Duodenal mucosa (tissue), 2 donors: ENCODE results near the gene HMG20A.

Source experiments
- H3K27ac ChIP-seq: one replicate; pipeline ENCODE4 v1.7.0; 2013; ENCODE audit warnings: low read depth, low read length
- H3K27me3 ChIP-seq, 2 donors: one replicate each; pipeline ENCODE4 v1.7.0; 2013; ENCODE audit warnings: low read length in 2 of 2, control low read depth in 1 of 2; ENCODE audit not compliant: insufficient read depth in 2 of 2, control insufficient read depth in 1 of 2
- H3K36me3 ChIP-seq, 2 donors: one replicate each; pipeline ENCODE4 v1.7.0; 2013; ENCODE audit warnings: low read length in 2 of 2, control low read depth in 1 of 2; ENCODE audit not compliant: insufficient read depth in 2 of 2, control insufficient read depth in 1 of 2
- H3K4me1 ChIP-seq, 2 donors: one replicate each; pipeline ENCODE4 v1.7.0; 2013; ENCODE audit warnings: low read length in 2 of 2, control low read depth in 1 of 2; ENCODE audit not compliant: insufficient read depth in 2 of 2, control insufficient read depth in 1 of 2
- H3K4me3 ChIP-seq, 2 donors: one replicate each; pipeline ENCODE4 v1.7.0; 2013; ENCODE audit warnings: low read length in 2 of 2, low read depth in 1 of 2
- H3K9ac ChIP-seq, 2 donors: one replicate each; pipeline ENCODE4 v1.7.0; 2013; ENCODE audit warnings: low read length in 2 of 2, low read depth in 1 of 2
- H3K9me3 ChIP-seq, 2 donors: one replicate each; pipeline ENCODE4 v1.7.0; 2013; ENCODE audit warnings: low read length in 2 of 2, control low read depth in 1 of 2; ENCODE audit not compliant: control insufficient read depth in 1 of 2

The HMG20A gene

DNA sequence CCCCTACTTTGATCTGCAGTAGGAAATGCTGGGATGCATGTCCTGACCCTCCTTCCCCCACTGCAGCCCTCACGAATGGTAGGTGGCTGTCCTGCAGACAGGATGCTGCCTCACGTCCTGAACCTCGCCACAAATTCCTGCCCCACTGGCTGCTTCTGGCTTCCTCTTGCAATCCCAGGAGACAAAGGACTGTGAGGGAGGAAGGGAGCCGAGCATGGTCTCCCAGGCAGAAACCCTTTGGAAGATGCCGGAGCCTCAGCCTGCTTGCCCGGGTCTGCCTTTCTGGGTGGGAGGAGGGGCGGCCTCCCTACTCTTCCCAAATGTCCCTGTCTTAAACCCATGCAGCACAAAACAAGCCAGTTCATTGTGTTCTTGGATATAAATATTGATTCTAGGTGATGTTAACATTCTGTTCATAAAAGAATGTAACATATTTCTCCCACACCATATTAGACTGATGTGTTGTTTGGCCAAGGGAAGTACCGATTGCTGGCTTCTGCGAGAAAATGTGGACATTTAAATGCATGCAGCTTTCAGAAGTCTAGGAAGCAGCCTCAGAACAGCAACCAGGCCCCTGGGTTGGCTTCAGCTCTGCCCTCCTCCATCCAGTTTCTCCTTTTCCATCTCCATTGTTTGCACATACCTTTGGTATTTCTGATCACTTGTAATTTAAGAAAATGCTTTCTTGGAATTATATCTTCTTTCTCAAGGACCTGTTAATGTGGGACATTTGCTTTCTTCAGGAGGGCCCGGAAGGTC, 75.3 kb downstream of the HMG20A start:
- no peak overlapping the region for H3K9ac ChIP-seq
- H3K4me3 ChIP-seq, result no peak overlapping the region
- H3K27ac ChIP-seq, result no peak overlapping the region
- peaks cover 7 to 17% of the 10 kb centered on the region in 2 donors for H3K4me1 ChIP-seq
- H3K36me3 ChIP-seq, result no peaks in the 10 kb centered on the region
- no peaks in the 10 kb centered on the region for H3K9me3 ChIP-seq
- no peaks in the 10 kb centered on the region for H3K27me3 ChIP-seq

DNA sequence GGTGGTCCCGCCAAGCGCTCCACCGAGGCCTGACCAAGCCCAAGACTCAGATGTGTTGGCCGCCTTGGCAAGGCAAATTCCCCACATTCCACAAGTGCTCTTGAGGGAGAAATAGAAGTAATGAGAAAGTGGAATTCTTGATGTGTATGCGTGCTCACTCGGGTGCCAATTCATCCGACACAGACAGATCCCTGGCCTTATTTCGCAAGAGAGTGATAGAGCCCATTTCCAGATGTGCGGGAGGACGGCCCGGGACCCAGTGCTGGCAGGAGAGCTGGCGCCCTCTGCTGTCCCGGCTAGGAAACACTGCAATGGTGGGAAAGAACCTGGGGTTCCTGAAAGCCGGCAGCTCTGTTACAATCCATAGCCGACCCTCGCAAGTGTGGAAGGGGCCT, 76.0 kb downstream of the HMG20A start:
- Histone ChIP-seq H3K27ac (peak overlapping the region; percentile 27), H3K9ac (no peak overlapping the region), H3K9me3 (no peaks in the 10 kb centered on the region), H3K4me1 (peaks cover 7 to 17% of the 10 kb centered on the region in 2 donors), H3K36me3 (no peaks in the 10 kb centered on the region), H3K27me3 (no peaks in the 10 kb centered on the region), H3K4me3 (no peak overlapping the region)

DNA sequence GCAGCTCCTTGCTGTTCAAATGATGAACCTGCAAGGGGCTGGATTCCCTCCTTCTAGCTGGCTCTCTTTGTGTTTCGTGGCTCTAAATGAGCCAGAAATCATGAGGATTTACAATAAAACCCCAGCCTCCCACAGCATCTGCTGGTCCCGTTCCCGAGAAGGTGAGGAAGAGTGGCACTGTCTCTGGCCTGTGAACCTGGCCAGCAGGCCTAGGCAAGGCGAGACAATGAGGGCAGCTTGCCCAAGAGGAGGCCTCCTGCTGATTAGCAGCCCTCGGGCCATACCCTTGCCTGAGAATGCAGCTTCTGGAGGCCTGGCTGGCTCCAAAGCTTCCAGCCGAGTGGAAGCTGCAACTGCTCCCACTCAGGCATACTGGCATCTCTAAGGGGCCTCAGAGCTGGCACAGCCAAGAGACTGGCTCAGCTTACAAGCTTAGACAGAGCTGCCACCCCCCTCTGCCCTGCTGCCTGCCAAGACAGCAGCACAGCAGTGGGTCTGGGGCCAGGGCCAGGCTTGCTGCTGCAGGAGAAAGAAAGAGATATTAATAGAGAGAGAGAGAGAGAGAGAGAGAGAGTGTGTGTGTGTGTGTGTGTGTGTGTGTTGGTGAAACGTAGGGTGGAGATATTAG, 76.5 kb downstream of the HMG20A start:
- Histone ChIP-seq H3K27ac (peak overlapping the region; percentile 27), H3K4me1 (peaks cover 7 to 17% of the 10 kb centered on the region in 2 donors)

DNA sequence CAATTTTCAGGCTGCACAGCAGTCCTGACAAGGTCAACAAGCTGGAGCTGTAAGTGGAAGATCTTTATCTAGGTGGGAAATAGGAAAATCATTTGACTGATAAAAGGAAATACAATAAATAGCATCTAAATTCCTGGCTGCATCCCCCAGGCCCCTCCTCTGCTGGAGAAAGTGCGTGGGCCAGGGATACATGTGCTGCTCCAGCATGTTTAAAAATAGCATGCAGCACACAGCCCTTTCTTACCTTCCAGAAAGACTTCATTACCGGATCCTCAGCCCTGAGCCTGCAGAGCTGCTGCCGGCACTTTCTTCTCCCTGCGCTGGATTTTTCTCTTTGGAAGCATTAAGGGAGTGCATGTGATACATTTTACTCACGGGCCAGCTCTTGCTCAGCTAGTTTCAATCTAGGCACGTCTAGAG, 77.3 kb downstream of the HMG20A start:
- Histone ChIP-seq H3K4me3 (no peak overlapping the region), H3K27me3 (no peaks in the 10 kb centered on the region), H3K36me3 (no peaks in the 10 kb centered on the region), H3K4me1 (peaks cover 7 to 17% of the 10 kb centered on the region in 2 donors), H3K9ac (no peak overlapping the region), H3K9me3 (no peaks in the 10 kb centered on the region), H3K27ac (no peak overlapping the region)

More for the DNA sequence above, 76.5 kb downstream of the HMG20A start:
- Histone ChIP-seq H3K9me3 (no peaks in the 10 kb centered on the region), H3K27me3 (no peaks in the 10 kb centered on the region), H3K36me3 (no peaks in the 10 kb centered on the region), H3K9ac (no peak overlapping the region), H3K4me3 (peak overlapping the region in 1 of 2 donors; percentile 19)

DNA sequence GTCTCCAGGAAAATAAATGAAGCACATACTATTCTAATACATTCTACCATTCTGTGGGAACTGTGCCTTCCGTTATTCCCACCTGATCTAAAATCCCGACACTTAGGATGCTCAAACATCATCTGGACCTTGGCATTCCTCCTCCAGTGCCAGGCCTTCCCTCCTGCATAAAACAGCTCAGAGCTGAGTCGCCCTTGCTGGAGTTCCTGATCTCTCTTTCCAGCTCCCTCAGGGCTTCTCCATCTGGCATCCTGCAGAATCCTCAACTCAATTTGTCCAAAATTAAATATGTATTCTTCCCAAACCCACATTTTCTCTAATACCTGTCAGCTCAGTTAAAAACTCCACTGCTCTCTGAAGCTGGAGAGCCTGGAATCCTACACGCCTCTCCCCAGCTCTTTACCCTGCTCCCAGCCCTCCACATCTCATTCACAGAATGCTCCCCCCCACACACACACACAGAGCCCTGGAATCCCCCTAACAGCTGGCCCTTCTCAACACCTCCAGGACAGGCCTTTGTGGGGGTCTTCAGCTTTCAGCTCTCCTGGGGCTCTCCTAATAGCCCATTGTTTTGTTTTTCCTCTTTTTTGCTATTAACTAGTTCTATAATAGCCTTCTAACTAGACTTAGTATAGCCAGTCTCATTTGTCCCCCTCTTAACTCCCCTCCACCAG, 78.5 kb downstream of the HMG20A start:
- no peaks in the 10 kb centered on the region for H3K27me3 ChIP-seq
- H3K36me3 ChIP-seq, result no peaks in the 10 kb centered on the region
- H3K4me3 ChIP-seq, result no peak overlapping the region
- H3K9me3 ChIP-seq, result no peaks in the 10 kb centered on the region
- H3K4me1 ChIP-seq, result peaks cover 7 to 24% of the 10 kb centered on the region in 2 donors
- no peak overlapping the region for H3K9ac ChIP-seq
- no peak overlapping the region for H3K27ac ChIP-seq

DNA sequence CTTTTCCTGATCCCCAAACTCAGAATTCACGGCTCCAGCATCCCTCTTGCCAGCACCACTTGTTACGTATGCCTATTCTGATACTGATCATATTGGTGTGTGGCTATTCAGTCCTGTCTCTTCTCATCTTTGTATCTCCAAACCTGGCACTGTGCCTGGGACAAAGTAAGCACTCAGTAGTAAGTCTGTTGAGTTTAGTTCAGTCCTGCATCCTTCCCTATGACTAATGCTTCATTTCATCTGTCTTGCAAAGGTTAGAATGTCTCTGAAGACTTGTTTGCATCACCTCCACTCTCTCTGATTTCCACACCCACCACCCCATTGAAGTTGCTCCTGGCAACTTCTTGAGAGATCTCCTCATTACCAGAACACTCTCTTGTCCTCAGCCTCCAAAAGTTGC, 80.3 kb downstream of the HMG20A start:
- Histone ChIP-seq H3K36me3 (no peaks in the 10 kb centered on the region), H3K9me3 (no peaks in the 10 kb centered on the region), H3K27me3 (no peaks in the 10 kb centered on the region), H3K4me1 (peaks cover 21 to 28% of the 10 kb centered on the region in 2 donors), H3K27ac (no peak overlapping the region), H3K4me3 (no peak overlapping the region), H3K9ac (no peak overlapping the region)

DNA sequence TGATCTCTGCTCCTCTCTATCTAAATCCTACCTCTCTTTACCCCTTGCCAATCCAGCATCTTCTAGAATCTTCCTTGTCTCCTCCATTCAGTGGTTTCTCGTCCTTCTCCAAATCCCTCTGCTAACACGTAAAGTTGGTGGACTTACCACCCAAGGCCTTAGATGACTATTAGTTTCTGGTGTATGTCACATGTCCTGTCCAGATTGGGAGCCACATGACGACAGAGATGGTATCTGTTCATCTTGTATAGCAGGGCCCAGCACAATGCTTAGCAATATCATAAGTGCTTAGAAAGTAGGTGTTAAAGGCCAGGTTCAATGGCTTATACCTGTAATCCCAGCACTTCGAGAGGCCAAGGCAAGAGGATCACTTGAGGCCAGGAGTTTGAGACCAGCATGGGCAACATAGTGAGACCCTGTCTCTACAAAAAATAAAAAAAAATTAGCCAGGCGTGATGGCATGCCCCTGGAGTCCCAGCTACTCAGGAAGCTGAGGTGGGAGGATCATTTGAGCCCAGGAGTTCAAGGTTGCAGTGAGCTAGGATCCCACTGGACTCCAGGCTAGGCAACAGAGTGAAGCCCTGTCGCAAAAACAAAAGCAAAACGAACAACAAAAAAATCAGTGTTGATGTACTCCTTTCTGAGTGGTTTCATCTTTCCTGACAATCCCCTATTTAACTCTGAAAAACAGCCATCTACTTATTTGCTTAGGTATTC, 81.8 kb downstream of the HMG20A start:
- peaks cover 30 to 32% of the 10 kb centered on the region in 2 donors for H3K4me1 ChIP-seq
- H3K4me3 ChIP-seq, result no peak overlapping the region
- no peaks in the 10 kb centered on the region for H3K9me3 ChIP-seq
- no peaks in the 10 kb centered on the region for H3K36me3 ChIP-seq
- no peaks in the 10 kb centered on the region for H3K27me3 ChIP-seq
- no peak overlapping the region for H3K27ac ChIP-seq
- no peak overlapping the region for H3K9ac ChIP-seq

DNA sequence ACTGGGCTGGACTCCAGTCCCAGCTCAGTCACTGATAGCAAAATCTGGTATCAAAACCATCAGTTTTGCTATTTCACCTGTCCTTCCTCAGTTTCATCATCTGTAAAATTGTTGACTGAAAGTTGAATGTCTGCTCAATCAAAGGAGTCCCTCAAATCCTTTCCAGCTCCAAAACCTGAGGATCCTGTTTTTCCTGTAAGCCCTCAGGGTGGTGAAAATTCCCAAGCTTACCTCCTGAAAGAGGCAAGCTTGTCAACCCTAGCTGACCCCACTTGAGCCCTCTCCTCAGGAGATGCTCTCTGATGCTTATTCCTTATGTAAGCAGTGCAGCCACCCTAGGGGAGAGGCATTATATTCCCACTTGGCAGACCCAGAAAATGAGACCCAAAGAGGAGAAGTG, 82.6 kb downstream of the HMG20A start:
- Histone ChIP-seq H3K9me3 (no peaks in the 10 kb centered on the region), H3K36me3 (no peaks in the 10 kb centered on the region), H3K9ac (no peak overlapping the region), H3K27me3 (no peaks in the 10 kb centered on the region), H3K27ac (no peak overlapping the region), H3K4me3 (no peak overlapping the region), H3K4me1 (peaks cover 35 to 37% of the 10 kb centered on the region in 2 donors)

DNA sequence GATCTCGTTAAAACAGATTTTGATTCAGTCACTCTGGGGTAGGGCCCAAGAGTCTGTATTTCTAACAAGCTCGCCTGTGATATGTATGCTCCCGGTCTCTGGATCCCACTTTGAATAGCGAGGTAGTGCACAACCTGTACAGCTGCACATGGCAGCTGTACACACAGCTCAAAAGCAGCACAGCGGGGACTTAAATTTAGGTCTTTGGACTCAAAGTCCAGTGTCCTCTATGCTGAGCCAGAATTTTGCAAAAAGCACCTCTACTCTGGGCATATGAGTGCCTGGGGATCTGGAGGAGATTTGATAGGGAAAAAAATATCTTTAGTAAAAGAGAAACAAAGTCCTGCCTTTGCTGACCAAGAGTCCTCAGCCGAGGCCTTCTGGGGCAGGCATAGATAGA, 83.1 kb downstream of the HMG20A start:
- Histone ChIP-seq H3K9me3 (no peaks in the 10 kb centered on the region), H3K4me1 (peaks cover 38 to 40% of the 10 kb centered on the region in 2 donors), H3K4me3 (no peak overlapping the region), H3K27ac (no peak overlapping the region), H3K9ac (no peak overlapping the region), H3K36me3 (no peaks in the 10 kb centered on the region), H3K27me3 (no peaks in the 10 kb centered on the region)

DNA sequence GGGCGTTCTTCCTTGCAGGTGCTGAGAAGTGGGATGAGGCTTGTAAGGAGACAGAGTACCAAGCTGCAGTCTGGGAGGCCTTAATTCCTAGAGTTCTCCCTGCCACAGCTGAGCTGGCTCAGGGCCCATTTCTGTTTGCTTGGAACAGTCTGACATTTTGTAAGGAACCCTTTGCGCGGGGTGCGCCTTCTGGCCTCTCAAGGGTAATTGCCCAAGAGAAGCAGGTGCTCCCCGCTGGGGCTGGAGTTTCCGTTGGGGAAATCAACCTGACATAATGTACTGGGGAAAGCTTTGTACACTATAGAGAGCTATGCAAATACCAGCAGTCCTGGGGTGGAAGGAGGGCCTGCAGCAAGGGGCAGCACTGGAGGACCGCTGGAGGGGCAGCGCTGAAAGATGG, 83.6 kb downstream of the HMG20A start:
- H3K9me3 ChIP-seq, result no peaks in the 10 kb centered on the region
- peaks cover 40 to 42% of the 10 kb centered on the region in 2 donors for H3K4me1 ChIP-seq
- H3K27me3 ChIP-seq, result no peaks in the 10 kb centered on the region
- no peak overlapping the region for H3K9ac ChIP-seq
- H3K36me3 ChIP-seq, result no peaks in the 10 kb centered on the region
- H3K27ac ChIP-seq, result no peak overlapping the region
- no peak overlapping the region for H3K4me3 ChIP-seq
